ES-I3 (cell line): ENCODE data around the gene IRF1.

ENCODE experiments used
- H3K36me3 ChIP-seq: 2 replicates; pipeline ENCODE4 v1.6.1; 2013; ENCODE audit warnings: mild to moderate bottlenecking, low read length, control low read depth, moderate library complexity; ENCODE audit not compliant: insufficient read depth
- H3K4me1 ChIP-seq: 2 replicates; pipeline ENCODE4 v1.6.1; 2013; ENCODE audit warnings: mild to moderate bottlenecking, control low read depth, low read length; ENCODE audit not compliant: insufficient read depth
- H3K9ac ChIP-seq: 2 replicates; pipeline ENCODE4 v1.6.1; 2013; ENCODE audit warnings: low read depth, mild to moderate bottlenecking, low read length, moderate library complexity
- H3K9me3 ChIP-seq: 2 replicates; pipeline ENCODE4 v1.6.1; 2013; ENCODE audit warnings: mild to moderate bottlenecking, low read length, moderate library complexity; ENCODE audit not compliant: control insufficient read depth, insufficient read depth

Gene IRF1

GRCh38 chr5:132496631-132497487, 6.3 kb upstream of the IRF1 start:
- Histone ChIP-seq H3K36me3 (no peaks in the 10 kb centered on the region), H3K4me1 (peaks cover 10% of the 10 kb centered on the region), H3K9ac (peak overlapping the region; percentile 96), H3K9me3 (no peaks in the 10 kb centered on the region)

- H3K9ac ChIP-seq: peak overlapping the region; percentile 96
- H3K4me1 ChIP-seq: peaks cover 16% of the 10 kb centered on the region
- no peaks in the 10 kb centered on the region for H3K36me3 ChIP-seq
- no peaks in the 10 kb centered on the region for H3K9me3 ChIP-seq
Measured at GRCh38 chr5:132496191-132496630, 5.6 kb upstream of the IRF1 start.

GRCh38 chr5:132495667-132496190, 5.2 kb upstream of the IRF1 start:
- no peaks in the 10 kb centered on the region for H3K36me3 ChIP-seq
- peak overlapping the region; percentile 50 for H3K9ac ChIP-seq
- H3K4me1 ChIP-seq: peaks cover 16% of the 10 kb centered on the region
- no peaks in the 10 kb centered on the region for H3K9me3 ChIP-seq

- no peaks in the 10 kb centered on the region for H3K36me3 ChIP-seq
- H3K4me1 ChIP-seq: peaks cover 16% of the 10 kb centered on the region
Measured at GRCh38 chr5:132493821-132494220, 3.2 kb upstream of the IRF1 start.

GRCh38 chr5:132493241-132493640, 2.7 kb upstream of the IRF1 start:
- Histone ChIP-seq H3K9me3 (no peaks in the 10 kb centered on the region), H3K4me1 (peaks cover 16% of the 10 kb centered on the region), H3K36me3 (no peaks in the 10 kb centered on the region), H3K9ac (no peak overlapping the region)

More at GRCh38 chr5:132493821-132494220, 3.2 kb upstream of the IRF1 start:
- no peak overlapping the region for H3K9ac ChIP-seq
- H3K9me3 ChIP-seq: no peaks in the 10 kb centered on the region

GRCh38 chr5:132492386-132493125, 2.0 kb upstream of the IRF1 start:
- Histone ChIP-seq H3K4me1 (peaks cover 16% of the 10 kb centered on the region), H3K9ac (no peak overlapping the region), H3K36me3 (peaks cover under 1% of the 10 kb centered on the region; the same call in 1 of the 2 replicates), H3K9me3 (no peaks in the 10 kb centered on the region)

DNA sequence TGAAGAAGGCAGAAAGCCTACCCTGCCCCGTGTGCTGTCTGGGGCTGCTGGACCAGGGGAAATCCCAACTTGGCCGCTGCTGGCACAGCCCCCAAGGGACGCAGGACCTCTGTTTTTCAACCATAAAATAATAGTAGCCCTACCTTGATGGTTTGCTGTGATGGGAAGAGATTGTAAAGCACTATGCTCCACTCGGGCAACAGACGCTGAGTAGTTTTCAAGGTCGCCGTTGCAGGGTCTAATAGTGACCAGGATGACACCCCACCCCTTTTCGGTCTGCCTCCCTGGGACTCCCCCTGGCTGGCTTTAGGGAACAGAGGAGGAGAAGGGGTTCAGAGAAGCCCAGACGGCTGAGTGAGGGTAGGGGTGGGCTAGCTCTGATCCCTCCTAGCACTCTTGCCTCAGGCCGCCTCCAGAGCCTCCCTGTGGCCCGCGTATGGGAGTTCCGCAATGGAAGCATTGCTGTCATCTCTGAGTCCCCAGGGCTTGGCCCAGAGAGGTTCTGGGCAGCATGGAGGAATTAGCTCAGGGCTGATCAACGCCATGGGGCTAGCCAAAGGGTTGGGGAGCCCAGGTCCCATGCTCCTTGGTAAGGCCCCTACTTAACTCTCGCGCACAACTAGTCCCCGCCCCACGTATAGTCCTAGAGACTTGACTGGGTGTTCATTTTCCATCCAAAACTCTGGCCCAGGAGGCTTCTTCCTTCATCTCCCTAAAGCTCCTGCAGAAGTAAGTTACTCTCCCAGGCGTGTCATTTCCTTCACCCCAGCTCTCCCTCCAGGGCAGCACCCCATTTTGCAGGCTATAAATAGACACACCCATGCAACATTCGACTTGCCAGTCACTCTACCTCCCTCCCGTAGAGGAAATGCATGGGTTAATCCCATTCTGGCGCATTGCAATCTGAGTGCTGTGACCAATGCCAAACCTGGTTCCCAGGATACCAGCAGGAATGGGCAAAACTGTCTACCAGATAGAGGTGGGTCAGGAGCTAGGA, 1.1 kb upstream of the IRF1 start:
- Histone ChIP-seq H3K9me3 (no peaks in the 10 kb centered on the region), H3K9ac (peak overlapping the region; percentile 93), H3K36me3 (peaks cover 9% of the 10 kb centered on the region), H3K4me1 (peaks cover 16% of the 10 kb centered on the region)

- no peaks in the 10 kb centered on the region for H3K9me3 ChIP-seq
- peaks cover 11% of the 10 kb centered on the region for H3K4me1 ChIP-seq
- peak overlapping the region; percentile 93 for H3K9ac ChIP-seq
- peaks cover 14% of the 10 kb centered on the region for H3K36me3 ChIP-seq
Measured at GRCh38 chr5:132489871-132490483, 596 bp downstream of the IRF1 start.

DNA sequence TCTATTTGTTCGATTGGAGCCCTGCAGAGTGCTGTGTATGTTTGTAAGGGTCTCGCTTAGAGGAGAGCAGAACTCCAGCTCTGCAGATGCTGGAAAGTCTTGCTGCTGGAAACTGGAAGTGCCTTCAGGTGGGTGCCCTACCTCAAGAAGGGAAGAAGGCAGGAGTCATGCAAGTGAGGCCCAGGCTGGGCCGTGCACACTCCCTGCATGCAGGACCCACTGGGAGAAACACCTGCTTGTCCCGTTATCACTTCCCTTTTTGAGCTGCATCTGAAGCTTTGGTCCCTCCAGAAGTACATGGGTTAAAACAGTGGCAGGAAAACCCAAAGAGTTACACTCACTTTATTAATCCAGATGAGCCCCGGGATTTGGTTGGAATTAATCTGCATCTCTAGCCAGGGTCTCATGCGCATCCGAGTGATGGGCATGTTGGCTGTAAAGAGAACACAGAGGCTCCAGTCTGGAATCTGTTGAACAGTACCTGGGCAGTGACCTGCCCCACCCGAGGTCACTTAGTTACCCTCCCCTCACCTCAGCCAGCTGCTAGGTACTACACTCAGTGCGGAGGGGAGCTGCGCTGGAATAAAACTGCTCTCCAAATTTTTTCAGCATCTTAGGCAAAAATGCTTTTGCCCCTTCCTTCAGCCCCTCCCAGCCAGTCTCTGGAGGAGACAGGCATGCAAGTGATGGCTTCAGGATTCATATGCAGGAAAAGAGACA, 1.4 kb downstream of the IRF1 start:
- H3K9me3 ChIP-seq: no peaks in the 10 kb centered on the region
- peak overlapping the region; percentile 93; the same call in 1 of the 2 replicates for H3K9ac ChIP-seq
- peaks cover 14% of the 10 kb centered on the region for H3K36me3 ChIP-seq
- peaks cover 11% of the 10 kb centered on the region for H3K4me1 ChIP-seq

DNA sequence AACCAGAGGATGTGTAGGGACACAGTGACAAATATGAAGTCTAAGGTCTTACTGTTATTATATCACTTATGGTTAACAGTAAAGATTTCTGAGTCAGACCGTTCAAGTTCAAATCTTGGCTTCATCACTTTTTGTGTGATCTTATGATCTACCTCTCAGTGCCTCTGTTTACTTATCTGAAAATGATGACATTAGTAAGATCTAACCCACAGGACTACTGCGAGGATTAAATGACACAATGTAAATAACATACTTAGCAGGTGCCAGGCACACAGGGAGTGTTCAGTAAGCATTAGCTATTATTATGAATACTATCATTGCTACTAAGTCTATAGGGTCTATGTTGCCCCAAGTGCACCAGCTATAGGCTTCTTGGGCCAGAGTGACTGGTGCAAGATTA, 2.0 kb downstream of the IRF1 start:
- Histone ChIP-seq H3K36me3 (peaks cover 14% of the 10 kb centered on the region), H3K4me1 (peaks cover 11% of the 10 kb centered on the region), H3K9me3 (no peaks in the 10 kb centered on the region), H3K9ac (no peak overlapping the region)

DNA sequence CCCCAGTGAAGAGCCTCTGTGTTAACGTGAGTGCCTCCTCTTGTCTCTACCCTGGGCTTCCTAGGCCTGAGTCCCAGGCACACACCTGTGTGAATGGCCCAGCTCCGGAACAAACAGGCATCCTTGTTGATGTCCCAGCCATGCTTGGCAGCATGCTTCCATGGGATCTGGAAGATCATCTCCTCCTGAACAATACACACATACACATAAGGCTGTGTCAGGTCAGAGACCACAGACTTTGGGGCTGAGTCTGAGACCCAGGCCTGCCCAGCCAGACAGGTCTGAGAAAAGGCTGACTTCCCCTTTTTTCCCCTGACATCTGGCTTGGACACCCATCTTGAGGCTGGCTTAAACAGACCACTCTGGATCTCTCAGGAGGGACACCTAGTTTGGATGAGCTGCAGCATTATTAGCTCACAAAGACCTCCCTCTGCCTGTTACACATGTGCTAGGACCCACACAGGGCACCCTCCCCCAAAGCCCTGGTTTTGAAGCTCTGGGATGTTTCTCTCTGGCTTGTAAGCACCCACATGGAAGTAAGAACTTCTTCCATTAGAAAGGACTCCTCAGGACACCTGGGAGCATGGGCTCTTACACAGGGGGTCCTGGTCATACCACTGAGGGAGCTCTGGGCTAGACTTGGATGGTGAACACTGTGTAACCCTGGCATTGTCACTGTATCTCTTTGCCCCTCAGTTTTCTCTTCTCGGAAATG, 2.6 kb downstream of the IRF1 start:
- peaks cover 14% of the 10 kb centered on the region for H3K36me3 ChIP-seq

GRCh38 chr5:132487095-132487428, 3.5 kb downstream of the IRF1 start:
- Histone ChIP-seq H3K36me3 (peaks cover 14% of the 10 kb centered on the region), H3K9me3 (no peaks in the 10 kb centered on the region), H3K9ac (no peak overlapping the region), H3K4me1 (peaks cover 8% of the 10 kb centered on the region)

More for the DNA sequence above, 2.6 kb downstream of the IRF1 start:
- H3K9me3 ChIP-seq: no peaks in the 10 kb centered on the region
- peaks cover 11% of the 10 kb centered on the region for H3K4me1 ChIP-seq
- H3K9ac ChIP-seq: no peak overlapping the region
